Muscle layer of colon (tissue), 2 donors: ENCODE data around the gene CDH6.

Experiments used
- H3K27ac ChIP-seq: one replicate; pipeline ENCODE4 v1.7.0; 2013; ENCODE audit warnings: low read depth, mild to moderate bottlenecking, low read length, moderate library complexity
- H3K27me3 ChIP-seq, 2 donors: one replicate each; pipeline ENCODE4 v1.7.0; 2013; ENCODE audit warnings: low read length in 2 of 2, mild to moderate bottlenecking in 2 of 2; ENCODE audit not compliant: insufficient read depth in 2 of 2, control insufficient read depth in 1 of 2
- H3K36me3 ChIP-seq: one replicate; pipeline ENCODE4 v1.7.0; 2013; ENCODE audit warnings: mild to moderate bottlenecking, low read length; ENCODE audit not compliant: insufficient read depth
- H3K4me1 ChIP-seq: one replicate; pipeline ENCODE4 v1.7.0; 2013; ENCODE audit warnings: mild to moderate bottlenecking, low read length; ENCODE audit not compliant: insufficient read depth
- H3K4me3 ChIP-seq, 2 donors: one replicate each; pipeline ENCODE4 v1.7.0; 2013; ENCODE audit warnings: low read length in 2 of 2, low read depth in 1 of 2, mild to moderate bottlenecking in 1 of 2, moderate library complexity in 1 of 2
- H3K9ac ChIP-seq: one replicate; pipeline ENCODE4 v1.7.0; 2013; ENCODE audit warnings: low read length
- H3K9me3 ChIP-seq: one replicate; pipeline ENCODE4 v1.7.0; 2013; ENCODE audit warnings: mild to moderate bottlenecking, low read length
- donor health status: abdominal sarcoma.
- donor health status: Adenocarcinoma of cecum.

Gene CDH6

DNA sequence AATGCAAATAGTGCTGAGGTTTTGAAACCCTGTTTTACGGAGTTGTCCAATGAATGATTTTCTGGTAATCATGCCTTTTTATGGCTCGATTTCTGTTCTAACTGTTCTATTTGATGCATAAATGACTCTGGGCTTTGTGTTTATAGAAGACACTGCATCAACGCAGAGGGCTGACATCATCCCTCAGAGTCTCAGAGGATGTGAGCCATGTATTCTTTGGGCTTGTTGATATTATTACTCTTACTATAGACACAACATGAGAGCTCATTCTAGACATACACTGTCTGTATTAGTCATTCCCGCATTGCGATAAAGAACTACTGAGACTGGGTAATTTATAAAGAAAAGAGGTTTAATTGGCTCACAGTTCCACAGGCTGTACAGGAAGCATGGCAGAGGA, 31.6 kb downstream of the CDH6 start:
- Histone ChIP-seq H3K4me3 (no peak overlapping the region), H3K36me3 (no peaks in the 10 kb centered on the region), H3K9ac (no peak overlapping the region), H3K27ac (no peak overlapping the region), H3K27me3 (no peaks in the 10 kb centered on the region), H3K4me1 (no peaks in the 10 kb centered on the region), H3K9me3 (no peaks in the 10 kb centered on the region)

DNA sequence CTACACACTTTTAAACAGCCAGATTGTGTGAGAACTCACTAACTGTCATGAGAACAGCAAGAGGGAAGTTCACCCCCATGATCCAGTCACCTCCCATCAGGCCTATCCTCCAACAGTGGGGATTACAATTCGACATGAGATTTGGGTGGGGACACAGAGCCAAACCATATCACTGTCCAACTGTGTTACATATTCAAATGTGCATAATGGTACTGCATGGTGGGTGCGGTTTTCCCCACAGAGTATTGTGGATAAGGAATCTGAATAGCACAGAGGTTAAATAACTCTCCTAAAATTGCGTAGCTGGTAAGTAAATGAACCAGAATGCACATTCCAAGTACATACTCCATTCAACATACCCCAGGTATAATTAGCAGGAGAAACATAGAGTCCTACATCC, 32.1 kb downstream of the CDH6 start:
- no peak overlapping the region for H3K9ac ChIP-seq
- H3K27ac ChIP-seq, result no peak overlapping the region
- H3K4me1 ChIP-seq, result no peaks in the 10 kb centered on the region
- no peaks in the 10 kb centered on the region for H3K9me3 ChIP-seq
- H3K27me3 ChIP-seq, result no peaks in the 10 kb centered on the region
- no peaks in the 10 kb centered on the region for H3K36me3 ChIP-seq
- H3K4me3 ChIP-seq, result no peak overlapping the region

DNA sequence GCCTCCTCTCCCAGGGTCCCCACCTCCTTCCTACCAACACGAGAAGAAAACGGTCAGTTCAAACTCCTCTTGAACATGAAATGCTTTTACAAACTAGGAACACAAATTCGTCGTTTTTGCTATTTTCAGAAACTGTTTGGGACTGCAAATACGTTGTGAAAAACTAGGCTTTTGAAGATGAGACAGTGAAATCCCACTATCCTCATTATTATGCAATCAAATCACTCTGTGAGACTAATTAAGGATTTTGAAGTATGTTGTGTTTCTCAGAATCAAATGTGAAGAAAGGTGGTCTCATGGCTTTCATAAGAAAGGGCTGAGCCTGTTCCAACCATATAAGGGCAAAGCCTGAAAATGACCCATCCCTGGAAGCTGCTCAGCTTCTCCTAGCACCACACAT, 33.2 kb downstream of the CDH6 start:
- no peaks in the 10 kb centered on the region for H3K36me3 ChIP-seq
- H3K4me3 ChIP-seq, result no peak overlapping the region
- no peak overlapping the region for H3K27ac ChIP-seq
- no peaks in the 10 kb centered on the region for H3K9me3 ChIP-seq
- no peak overlapping the region for H3K9ac ChIP-seq
- H3K27me3 ChIP-seq, result no peaks in the 10 kb centered on the region
- no peaks in the 10 kb centered on the region for H3K4me1 ChIP-seq

DNA sequence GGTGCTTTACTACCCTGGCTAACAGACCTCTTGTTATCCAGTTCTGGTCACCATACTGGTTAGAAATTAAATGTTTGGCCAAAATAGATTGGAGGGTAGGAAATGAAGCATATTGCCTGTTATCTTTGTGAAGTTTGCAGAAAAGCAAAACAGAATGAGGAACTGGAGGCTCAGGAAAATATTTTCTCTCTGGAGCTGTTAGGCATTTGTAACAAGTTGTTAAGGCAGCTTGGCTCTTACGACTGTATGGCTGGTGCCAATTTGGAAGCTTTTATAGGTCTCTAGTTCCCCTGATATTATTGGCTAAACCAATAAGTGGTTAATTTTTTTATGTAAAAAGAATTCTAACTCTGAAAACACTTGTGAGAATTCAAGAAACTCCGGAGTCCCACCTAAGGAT, 35.8 kb downstream of the CDH6 start:
- H3K36me3 ChIP-seq, result no peaks in the 10 kb centered on the region
- H3K9me3 ChIP-seq, result no peaks in the 10 kb centered on the region
- no peak overlapping the region for H3K9ac ChIP-seq
- H3K27me3 ChIP-seq, result no peaks in the 10 kb centered on the region
- H3K4me3 ChIP-seq, result no peak overlapping the region
- H3K4me1 ChIP-seq, result no peaks in the 10 kb centered on the region
- no peak overlapping the region for H3K27ac ChIP-seq

DNA sequence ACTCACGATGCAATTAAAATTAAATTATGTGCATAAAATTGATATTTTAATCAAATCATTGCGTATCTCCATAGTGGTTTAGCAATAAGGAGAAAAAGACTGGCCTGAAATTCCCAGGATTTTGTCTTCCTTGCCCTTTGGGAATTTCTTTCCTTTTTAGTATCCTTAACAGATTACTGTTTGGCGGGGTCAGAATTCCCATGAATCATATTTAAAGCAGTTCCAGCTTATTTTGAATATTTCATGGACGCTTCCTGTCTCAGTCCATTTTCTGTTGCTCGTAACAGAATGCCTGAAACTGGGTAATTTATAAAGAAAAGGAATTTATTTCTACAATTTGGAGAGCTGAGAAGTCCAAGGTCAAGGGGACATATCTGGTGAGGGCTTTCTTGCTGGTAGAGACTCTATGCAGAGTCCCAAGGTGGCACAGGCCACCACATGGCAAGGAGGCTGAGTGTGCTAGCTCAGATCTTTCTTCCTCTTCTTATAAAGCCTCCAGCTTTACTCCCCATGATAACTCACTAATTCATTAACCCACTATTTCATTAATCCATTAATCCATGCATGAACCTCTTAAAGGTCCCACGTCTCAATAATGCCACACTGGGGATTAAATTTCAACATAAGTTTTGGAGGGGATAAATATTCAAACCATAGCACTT, 37.8 kb downstream of the CDH6 start:
- H3K27ac ChIP-seq, result no peak overlapping the region
- no peak overlapping the region for H3K4me3 ChIP-seq
- H3K4me1 ChIP-seq, result no peaks in the 10 kb centered on the region
- no peaks in the 10 kb centered on the region for H3K27me3 ChIP-seq
- H3K36me3 ChIP-seq, result no peaks in the 10 kb centered on the region
- H3K9me3 ChIP-seq, result no peaks in the 10 kb centered on the region
- no peak overlapping the region for H3K9ac ChIP-seq

DNA sequence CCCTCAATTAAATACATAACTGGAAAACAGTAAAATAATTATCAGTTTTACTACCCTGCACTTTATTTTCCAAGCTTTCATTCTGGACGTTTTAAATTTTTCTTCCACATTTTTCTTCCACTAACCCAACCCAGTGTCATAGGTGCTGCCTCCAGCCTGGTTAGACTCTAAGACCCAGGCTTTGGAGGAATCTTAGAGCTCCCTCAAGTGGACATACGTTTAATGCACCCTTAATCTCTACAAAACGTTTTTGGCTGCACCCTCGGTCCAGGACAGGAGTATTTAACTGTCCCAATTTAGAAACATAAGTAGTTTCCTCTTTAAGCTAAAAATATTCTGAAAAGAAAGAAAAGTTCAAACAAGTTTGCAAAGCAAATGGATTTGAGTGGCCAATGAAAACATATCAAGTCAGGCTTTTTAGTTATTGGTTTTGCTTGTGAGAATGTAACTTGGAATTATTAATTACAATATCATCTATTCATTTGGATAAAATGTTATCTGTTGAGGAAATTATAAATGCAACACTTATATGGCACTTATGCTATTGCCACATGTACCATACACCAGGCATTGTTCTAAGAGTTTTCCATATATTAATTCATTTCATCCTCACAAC, 38.9 kb downstream of the CDH6 start:
- no peak overlapping the region for H3K9ac ChIP-seq
- no peak overlapping the region for H3K27ac ChIP-seq
- no peak overlapping the region for H3K4me3 ChIP-seq
- H3K4me1 ChIP-seq, result no peaks in the 10 kb centered on the region
- H3K36me3 ChIP-seq, result no peaks in the 10 kb centered on the region
- no peaks in the 10 kb centered on the region for H3K9me3 ChIP-seq
- H3K27me3 ChIP-seq, result no peaks in the 10 kb centered on the region

DNA sequence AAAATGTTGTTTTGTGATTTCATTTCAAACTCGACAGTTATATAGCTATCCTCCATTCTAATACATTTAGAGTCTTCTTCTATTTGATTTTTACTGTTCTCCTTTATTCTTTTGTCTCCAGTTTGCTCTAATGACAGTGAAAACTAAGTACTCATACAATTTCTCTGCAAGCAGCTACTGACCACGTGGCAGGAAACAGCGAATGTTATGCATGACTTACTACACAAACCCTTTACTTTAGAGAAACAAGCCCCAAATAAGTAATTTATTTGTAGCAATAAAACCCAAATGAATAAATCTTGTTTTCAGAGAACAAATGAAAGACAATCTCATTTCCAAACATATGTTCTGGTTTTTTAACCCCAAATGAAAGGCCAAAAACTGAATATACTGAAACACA, 41.9 kb downstream of the CDH6 start:
- Histone ChIP-seq H3K36me3 (no peaks in the 10 kb centered on the region), H3K27me3 (no peaks in the 10 kb centered on the region), H3K27ac (no peak overlapping the region), H3K4me3 (no peak overlapping the region), H3K9me3 (no peaks in the 10 kb centered on the region), H3K9ac (no peak overlapping the region), H3K4me1 (no peaks in the 10 kb centered on the region)

DNA sequence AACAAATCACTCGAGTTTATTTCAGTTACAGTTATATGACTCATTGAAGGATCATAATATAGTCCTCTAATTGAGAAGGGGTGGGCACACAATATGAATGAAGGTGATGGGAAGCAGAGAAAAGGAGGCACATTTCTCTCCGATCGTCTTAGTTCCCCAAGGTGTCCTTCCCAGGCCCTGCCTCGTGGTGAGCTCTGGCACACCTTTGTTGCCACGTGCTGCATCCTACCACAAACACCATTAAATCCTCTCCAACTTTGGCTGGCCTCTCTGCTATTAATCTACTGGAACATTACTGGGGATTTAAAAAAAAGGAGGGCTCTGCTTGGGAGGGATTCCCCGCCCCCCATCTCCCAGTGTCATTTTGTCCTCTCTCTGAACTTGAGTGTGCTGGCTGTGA, 42.9 kb downstream of the CDH6 start:
- H3K4me3 ChIP-seq, result no peak overlapping the region
- no peaks in the 10 kb centered on the region for H3K4me1 ChIP-seq
- H3K36me3 ChIP-seq, result no peaks in the 10 kb centered on the region
- no peaks in the 10 kb centered on the region for H3K27me3 ChIP-seq
- no peak overlapping the region for H3K27ac ChIP-seq
- H3K9me3 ChIP-seq, result no peaks in the 10 kb centered on the region
- H3K9ac ChIP-seq, result no peak overlapping the region

DNA sequence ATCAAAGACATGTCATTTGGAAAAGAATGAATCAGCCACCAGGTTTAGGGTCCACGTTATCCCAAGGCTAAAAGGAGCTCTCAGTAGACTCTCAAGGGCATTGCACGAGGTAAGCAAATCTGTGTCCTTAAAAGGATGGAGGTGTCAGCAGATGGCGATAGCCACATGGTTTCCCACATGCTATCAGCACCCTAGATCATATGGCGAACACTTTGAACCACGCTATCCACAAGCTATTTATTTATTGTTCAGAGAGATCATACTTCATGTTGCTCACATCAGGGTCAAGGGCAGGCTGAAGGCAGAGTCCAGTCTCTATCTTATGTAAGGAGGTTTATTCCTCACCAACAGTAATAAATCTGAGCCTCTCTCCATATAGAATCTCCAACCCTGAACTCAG, 43.7 kb downstream of the CDH6 start:
- H3K27ac ChIP-seq, result no peak overlapping the region
- H3K36me3 ChIP-seq, result no peaks in the 10 kb centered on the region
- H3K4me1 ChIP-seq, result no peaks in the 10 kb centered on the region
- no peak overlapping the region for H3K4me3 ChIP-seq
- H3K27me3 ChIP-seq, result no peaks in the 10 kb centered on the region
- no peaks in the 10 kb centered on the region for H3K9me3 ChIP-seq
- H3K9ac ChIP-seq, result no peak overlapping the region

DNA sequence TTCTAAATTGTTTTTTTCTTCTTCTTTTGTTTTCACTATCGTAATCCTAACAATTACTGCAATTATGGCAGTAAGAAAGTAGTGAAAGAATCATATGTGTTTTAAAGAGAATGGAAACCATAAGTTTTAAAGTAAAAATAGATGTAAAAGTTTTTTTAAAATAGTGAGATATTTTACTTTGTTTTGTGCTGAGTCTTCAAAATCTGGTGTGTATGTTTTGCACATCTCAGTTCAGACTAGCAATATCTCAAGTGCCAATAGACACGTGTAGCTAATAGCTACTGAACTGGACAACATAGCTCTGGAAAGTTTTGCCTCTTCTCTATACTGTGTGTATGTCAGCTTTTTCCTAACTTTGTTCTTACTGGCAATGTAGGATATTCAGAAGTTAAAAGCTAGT, 45.0 kb downstream of the CDH6 start:
- no peaks in the 10 kb centered on the region for H3K4me1 ChIP-seq
- H3K9ac ChIP-seq, result no peak overlapping the region
- H3K27ac ChIP-seq, result no peak overlapping the region
- no peak overlapping the region for H3K4me3 ChIP-seq
- H3K36me3 ChIP-seq, result no peaks in the 10 kb centered on the region
- no peaks in the 10 kb centered on the region for H3K27me3 ChIP-seq
- H3K9me3 ChIP-seq, result no peaks in the 10 kb centered on the region

DNA sequence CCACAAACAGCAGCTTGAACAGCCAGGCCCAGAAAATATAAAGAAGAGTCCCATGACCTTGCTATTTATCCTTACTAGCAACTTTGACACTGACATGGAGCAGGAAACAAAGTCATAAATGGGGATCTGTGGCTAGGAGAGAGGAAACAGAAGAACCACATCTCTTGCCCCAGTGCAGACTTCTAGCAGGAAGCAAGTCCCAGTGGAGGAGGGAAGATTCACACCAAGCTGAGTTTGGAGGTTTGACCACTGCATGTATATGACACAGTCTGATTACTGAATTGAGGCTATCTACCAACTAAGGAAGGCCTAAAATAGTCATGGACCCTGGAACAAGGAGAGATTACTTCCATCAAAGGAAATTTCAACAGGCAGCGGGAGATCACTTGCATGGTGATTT, 51.4 kb downstream of the CDH6 start:
- Histone ChIP-seq H3K9me3 (no peaks in the 10 kb centered on the region), H3K4me3 (no peak overlapping the region), H3K36me3 (no peaks in the 10 kb centered on the region), H3K4me1 (no peaks in the 10 kb centered on the region), H3K9ac (no peak overlapping the region), H3K27me3 (no peaks in the 10 kb centered on the region), H3K27ac (no peak overlapping the region)

DNA sequence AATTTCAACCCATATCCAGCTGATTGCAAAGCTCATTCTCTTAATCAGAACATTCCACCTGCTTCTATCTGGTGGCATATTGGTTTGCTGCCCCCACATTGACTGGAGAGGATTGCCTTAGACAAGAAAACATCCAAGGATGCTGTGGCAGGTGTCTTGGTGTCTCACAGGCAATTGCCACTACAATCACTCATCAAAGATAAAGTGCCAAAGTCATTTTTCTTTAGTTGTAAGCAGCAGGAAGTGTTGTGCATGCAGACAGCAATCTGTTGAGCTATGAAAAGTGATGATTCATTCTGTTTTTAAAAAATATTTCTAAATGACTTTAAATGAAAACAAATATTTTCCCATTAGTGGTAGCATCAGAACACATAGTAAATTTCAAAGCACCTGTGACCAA, 53.9 kb downstream of the CDH6 start:
- Histone ChIP-seq H3K27me3 (no peaks in the 10 kb centered on the region), H3K36me3 (no peaks in the 10 kb centered on the region), H3K9ac (no peak overlapping the region), H3K4me3 (no peak overlapping the region), H3K27ac (no peak overlapping the region), H3K4me1 (no peaks in the 10 kb centered on the region), H3K9me3 (no peaks in the 10 kb centered on the region)
